Activated T-helper 1 cell treated with Interleukin-2 at 50 U/mL for 16 hours (primary cell): Measurements from ENCODE around the gene IGFBP3.
"Not testable (repeated sequence)": the region's sequence is repeated elsewhere in the genome, so short reads cannot be mapped to it uniquely, and the experiment has no call there.

Experiments
- DNase-seq: peaks from one replicate; pipeline ENCODE4 v3.0.0-alpha.2; 2020; ENCODE audit warnings: low read depth

Gene IGFBP3, protein sequence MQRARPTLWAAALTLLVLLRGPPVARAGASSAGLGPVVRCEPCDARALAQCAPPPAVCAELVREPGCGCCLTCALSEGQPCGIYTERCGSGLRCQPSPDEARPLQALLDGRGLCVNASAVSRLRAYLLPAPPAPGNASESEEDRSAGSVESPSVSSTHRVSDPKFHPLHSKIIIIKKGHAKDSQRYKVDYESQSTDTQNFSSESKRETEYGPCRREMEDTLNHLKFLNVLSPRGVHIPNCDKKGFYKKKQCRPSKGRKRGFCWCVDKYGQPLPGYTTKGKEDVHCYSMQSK

GRCh38 chr7:45920502-45921380 is at the start of gene IGFBP3:
IGFBP3 (minus strand) TSS chr7:45921272; CDS start chr7:45921140, 132 bp downstream.
- peak; percentile 23 for DNase-seq

- no peak for DNase-seq
Observed at GRCh38 chr7:45970454-45970853, 49.4 kb upstream of the IGFBP3 start.

DNA sequence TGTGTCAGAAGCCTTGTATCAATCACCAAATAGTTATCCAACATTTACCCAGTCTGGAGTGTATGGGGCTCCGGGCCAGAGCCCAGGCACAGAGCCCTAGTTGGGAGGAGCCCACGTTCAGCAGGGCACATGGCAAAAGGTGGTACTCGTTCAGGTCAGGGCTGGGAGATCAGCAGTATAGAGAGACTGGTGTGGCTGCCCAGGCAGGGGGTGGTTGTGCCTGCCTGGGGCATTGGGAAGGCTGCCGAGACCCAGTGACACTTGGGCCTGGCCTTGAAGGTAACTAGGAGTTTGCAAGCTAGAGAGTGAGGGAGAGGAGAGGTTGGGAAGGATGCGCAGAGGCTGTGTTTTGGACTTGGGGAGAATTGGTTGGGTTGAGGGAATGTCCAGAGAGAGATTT is 48.9 kb upstream of the IGFBP3 start:
- no peak for DNase-seq

DNA sequence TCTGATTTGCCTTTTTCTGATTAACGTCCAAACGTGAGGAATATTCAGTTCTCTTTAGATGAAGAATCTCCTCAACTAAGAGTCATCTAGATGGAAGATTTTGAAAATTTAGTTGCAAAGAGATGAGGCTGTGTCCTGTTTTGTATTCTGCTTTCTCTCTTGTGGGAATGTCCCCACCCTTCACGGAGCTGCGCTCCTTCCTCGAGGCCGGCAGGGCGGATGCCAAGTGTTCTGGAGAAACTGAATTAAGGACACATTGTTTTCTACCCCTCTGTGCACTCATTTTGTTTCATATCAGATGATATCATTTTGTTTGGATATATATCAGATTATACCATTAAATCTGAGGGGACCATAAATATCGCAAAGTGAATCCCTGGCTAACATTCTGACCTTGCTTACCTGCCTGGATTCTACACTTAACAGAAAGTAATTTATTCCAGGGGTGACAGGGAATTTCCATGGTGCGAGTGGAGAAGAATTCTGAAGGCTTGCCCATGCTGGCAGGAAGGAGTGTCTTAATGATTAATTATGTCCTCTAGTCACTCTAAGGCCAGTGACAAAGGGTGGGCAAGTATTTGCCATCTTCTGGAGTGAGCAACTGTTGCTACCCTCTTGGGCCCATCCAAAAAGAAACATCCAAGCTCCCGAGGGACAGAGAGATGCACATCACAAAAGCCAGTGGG is 47.9 kb upstream of the IGFBP3 start:
- no peak for DNase-seq

- no peak for DNase-seq
Observed at GRCh38 chr7:45968312-45968711, 47.2 kb upstream of the IGFBP3 start.

DNA sequence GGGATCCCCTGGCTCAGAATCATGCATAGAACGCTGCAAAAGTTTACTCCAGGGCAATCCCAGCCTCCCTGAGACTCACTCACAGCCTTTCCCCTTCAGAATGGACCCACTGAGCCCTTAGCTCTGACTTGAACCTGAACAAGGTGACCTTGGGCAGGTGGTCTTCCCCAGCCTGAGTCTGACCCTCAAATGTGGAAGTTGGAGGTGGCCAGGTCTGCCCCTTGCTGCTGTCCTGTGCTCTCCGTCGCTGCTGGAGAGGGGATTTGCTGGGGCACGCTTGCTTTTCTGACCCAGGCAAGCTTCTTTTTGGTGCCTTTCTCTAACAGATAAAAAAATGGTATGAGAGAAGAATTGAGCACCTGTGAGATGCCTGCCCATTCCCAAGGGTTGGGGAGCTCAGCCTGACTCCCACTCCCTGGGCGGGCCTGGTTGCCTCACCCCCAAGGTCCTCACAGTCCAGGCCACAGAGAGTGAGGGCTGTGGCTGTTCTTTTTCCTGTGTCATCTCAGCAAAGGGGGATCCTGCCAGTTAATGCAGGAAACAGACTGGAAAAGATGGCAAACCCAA is 46.6 kb upstream of the IGFBP3 start:
- no peak for DNase-seq

DNA sequence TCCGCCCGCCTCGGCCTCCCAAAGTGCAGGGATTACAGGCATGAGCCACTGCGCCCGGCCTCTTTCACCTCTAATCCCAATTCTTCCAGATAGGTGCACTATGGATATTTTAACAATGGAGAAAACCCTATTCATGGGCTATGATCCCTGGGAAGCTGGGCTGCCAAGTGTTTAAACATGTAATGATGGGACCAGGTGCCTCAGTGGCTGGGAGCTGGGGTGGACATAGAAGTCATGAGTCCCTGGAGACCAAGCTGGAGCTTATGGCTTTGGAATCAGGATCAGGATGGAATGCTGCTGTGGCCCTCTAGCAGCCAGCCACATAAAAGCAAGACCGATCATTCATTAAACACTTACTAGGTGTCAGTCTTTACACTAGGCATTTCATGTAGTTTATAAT is 41.8 kb upstream of the IGFBP3 start:
- no peak for DNase-seq

- DNase-seq, result no peak
Observed at GRCh38 chr7:45957721-45958120, 36.6 kb upstream of the IGFBP3 start.

GRCh38 chr7:45955286-45955685 is 34.2 kb upstream of the IGFBP3 start:
- DNase-seq, result no peak

- DNase-seq, result not testable (repeated sequence)
Observed at GRCh38 chr7:45953055-45953454, 32.0 kb upstream of the IGFBP3 start.

DNA sequence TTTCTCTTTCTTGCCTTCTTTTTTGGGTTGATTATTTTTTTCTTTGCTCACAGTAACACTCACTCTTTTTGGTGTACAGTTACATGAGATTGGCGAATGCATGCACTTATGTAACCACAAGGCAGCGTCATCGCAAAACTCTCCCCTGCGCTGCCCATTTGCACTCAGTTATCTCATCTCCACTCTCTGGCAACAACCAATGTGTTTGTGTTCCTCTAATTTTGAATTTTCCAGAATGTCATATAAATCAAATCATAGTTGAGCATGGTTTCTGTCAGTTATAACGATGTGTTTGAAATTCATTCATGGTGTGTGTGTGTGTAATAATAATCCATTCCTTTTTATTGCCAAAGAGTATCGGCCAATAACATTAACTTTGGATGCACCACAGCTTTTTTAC is 23.0 kb upstream of the IGFBP3 start:
- DNase-seq, result no peak

- DNase-seq, result no peak
Observed at GRCh38 chr7:45940939-45941338, 19.9 kb upstream of the IGFBP3 start.

GRCh38 chr7:45940237-45940781 is 19.2 kb upstream of the IGFBP3 start:
- DNase-seq, result not testable (repeated sequence)

- no peak for DNase-seq
Observed at GRCh38 chr7:45939574-45939973, 18.5 kb upstream of the IGFBP3 start.

DNA sequence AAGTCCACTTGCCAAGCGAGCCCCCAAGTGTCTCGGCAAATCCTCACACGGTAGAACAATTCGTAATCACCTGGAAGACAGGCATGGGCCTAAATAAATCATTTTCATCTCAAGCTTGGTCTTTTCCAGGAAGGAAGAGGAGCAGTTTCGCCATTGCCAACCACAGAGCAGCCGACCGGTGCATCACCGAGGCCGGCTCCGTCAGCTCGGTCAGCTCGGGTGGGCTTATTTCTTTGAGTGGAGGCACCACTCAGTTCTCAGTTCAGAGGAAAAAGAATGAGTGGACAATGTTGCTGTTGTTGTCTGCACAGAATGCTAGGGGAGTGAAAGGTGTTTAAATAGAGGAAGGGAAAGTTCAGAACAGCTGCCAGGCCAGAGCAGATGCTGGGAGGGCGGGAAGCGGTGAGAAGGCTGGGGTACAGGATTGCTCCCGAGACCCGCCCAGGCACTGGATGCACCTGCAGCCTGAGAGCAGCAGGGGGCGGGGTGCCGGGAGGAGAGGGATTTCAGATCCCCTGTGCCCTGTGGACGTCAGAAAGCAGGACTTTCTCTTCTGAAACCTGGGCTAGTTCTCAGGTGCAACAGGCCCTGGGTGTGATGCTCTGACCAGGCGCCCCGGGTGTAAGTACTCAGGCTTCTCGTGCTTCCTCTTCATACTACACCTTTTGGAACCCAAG is 17.7 kb upstream of the IGFBP3 start:
- no peak for DNase-seq

GRCh38 chr7:45937862-45938261 is 16.8 kb upstream of the IGFBP3 start:
- no peak for DNase-seq

GRCh38 chr7:45937301-45937700 is 16.2 kb upstream of the IGFBP3 start:
- DNase-seq, result no peak

GRCh38 chr7:45930967-45931366 is 9.9 kb upstream of the IGFBP3 start:
- no peak for DNase-seq

DNA sequence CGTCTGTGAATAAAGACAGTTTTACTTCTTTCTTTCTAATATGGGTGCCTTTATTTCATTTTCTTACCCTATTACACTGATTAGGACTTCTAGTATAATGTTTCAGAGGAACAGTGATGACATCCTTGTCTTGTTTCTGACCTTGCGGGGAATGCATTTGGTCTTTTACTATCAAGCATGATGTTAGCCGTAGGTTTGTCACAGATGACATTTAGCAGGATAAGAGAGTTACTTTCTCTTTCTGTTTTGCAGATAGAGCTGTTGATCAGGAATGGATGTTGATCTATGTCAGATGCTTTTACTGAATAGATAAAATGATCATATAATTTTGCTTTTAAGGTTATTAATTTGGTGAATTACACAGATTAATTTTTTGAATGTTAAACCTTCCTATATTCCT is 6.6 kb upstream of the IGFBP3 start:
- DNase-seq, result no peak

DNA sequence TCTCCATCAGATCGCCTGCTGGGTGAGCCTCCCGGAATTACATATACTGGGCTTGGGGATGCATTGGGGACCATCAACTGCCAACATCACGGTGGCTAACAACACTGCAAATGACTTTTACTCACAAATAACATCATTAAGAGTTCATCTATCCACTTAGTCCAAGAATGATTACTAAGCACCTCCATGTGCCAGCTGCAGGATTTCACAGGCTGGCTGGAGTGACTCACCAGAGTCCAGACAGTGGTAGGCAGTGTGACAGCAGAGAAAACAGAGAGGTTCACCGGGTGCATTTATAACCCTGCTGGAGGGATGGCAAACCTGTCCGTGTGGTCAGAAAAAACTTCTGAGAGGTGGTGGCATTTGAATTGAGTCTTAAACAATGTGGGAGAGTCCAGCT is 3.2 kb upstream of the IGFBP3 start:
- no peak for DNase-seq

DNA sequence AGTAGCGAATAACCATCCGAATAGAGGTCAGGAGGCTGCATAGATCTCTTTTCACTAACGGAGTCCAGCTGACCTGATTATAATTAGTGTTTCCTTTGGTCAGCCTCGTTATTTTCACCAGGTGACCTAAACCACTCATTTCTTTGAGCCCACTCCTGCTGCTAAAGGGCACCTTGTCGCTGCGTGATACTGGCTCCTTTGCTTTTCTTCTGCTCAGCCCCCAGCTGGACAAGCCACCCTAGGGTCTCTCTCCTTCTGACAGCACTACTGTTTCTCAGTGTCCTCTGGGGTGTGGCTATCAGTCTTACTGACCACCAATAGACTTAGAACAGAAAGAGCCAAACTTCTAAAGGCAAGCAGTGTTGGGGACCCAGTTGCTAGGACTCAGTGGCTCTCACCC is 2.7 kb upstream of the IGFBP3 start:
- DNase-seq, result no peak

GRCh38 chr7:45923290-45923689 is 2.2 kb upstream of the IGFBP3 start:
- DNase-seq, result no peak
